NCI-H774 (cell line): ENCODE data around the gene CPED1.
"Not testable (repeated sequence)": the region's sequence is repeated elsewhere in the genome, so short reads cannot be mapped to it uniquely, and the experiment has no call there.

ENCODE experiments used
- DNase-seq: peaks from one replicate; lab custom pipeline; 2025; lab: John Stamatoyannopoulos, UW

Gene CPED1

GRCh38 chr7:121286186-121286585 lies 297.7 kb downstream of the CPED1 start:
- DNase-seq = no peak

- DNase-seq = no peak
Observed at GRCh38 chr7:121286742-121287734, 298.5 kb downstream of the CPED1 start.

- no peak for DNase-seq
Observed at GRCh38 chr7:121288894-121289293, 300.4 kb downstream of the CPED1 start.

- DNase-seq = not testable (repeated sequence)
Observed at GRCh38 chr7:121289930-121290329, 301.4 kb downstream of the CPED1 start.

- DNase-seq = no peak
Observed at GRCh38 chr7:121294448-121294992, 306.0 kb downstream of the CPED1 start.

GRCh38 chr7:121297843-121298242 lies 309.3 kb downstream of the CPED1 start:
- no peak for DNase-seq

- DNase-seq = no peak
Observed at GRCh38 chr7:121298831-121299239, 310.3 kb downstream of the CPED1 start.

GRCh38 chr7:121300685-121301420 lies 312.3 kb downstream of the CPED1 start:
- DNase-seq = no peak

GRCh38 chr7:121301446-121302213 lies 313.1 kb downstream of the CPED1 start:
- no peak for DNase-seq

- DNase-seq = no peak
Observed at GRCh38 chr7:121302214-121302745, 313.8 kb downstream of the CPED1 start.

GRCh38 chr7:121303422-121304101 lies 315.1 kb downstream of the CPED1 start:
- no peak for DNase-seq

GRCh38 chr7:121304102-121304658 lies 315.7 kb downstream of the CPED1 start:
- DNase-seq = no peak

- no peak for DNase-seq
Observed at GRCh38 chr7:121305109-121305508, 316.6 kb downstream of the CPED1 start.

- no peak for DNase-seq
Observed at GRCh38 chr7:121306565-121306964, 318.1 kb downstream of the CPED1 start.

GRCh38 chr7:121307021-121307574 lies 318.6 kb downstream of the CPED1 start:
- DNase-seq = no peak

- DNase-seq = no peak
Observed at GRCh38 chr7:121313220-121313792, 324.8 kb downstream of the CPED1 start.

GRCh38 chr7:121313793-121314676 lies 325.5 kb downstream of the CPED1 start:
- DNase-seq = peak; percentile 39

GRCh38 chr7:121315170-121315569 lies 326.7 kb downstream of the CPED1 start:
- not testable (repeated sequence) for DNase-seq

- DNase-seq = peak; percentile 46
Observed at GRCh38 chr7:121322460-121322859, 333.9 kb downstream of the CPED1 start.
